Endothelial cell of umbilical vein (primary cell): ENCODE measurements around the gene STK39. TPM values are rescaled to one million over a fixed set of nuclear protein-coding genes. Genes with fewer than 3 reads are reported as not detected.

ENCODE experiments used
- BruUV-seq: library from RNA; stranded (reverse); fragments of 400-500 nt; replicated peaks from 2 replicates; lab custom pipeline; 2021; lab: Mats Ljungman, UMichigan
- CTCF ChIA-PET: fragments of 300-600, 350-600 bp; sonication (Branson Sonifier 250); formaldehyde crosslinking; loops from one replicate; lab custom pipeline; 2021; ENCODE audit warnings: antibody characterized with exemption, inconsistent platforms; lab: Charles Lee
- POLR2A ChIA-PET: fragments of 300-600, 350-600 bp; sonication (Branson Sonifier 250); formaldehyde crosslinking; loops from one replicate; lab custom pipeline; 2021; ENCODE audit warnings: antibody characterized with exemption, inconsistent platforms; lab: Charles Lee
- DNase-seq: peaks from one replicate; pipeline ENCODE4 v3.0.0-alpha.2; 2011; ENCODE audit warnings: low read depth, low spot score
- FAIRE-seq: peaks from 2 replicates; lab custom pipeline; 2011; peaks lifted over from hg19 to GRCh38; lab: Jason Lieb, UNC
- H2AFZ ChIP-seq: 2 replicates; pipeline ENCODE4 v1.6.0; 2012; ENCODE audit warnings: low read depth, low read length, control low read depth, inconsistent platforms
- H3K27ac ChIP-seq: 2 replicates; pipeline ENCODE4 v1.5.1; 2011; ENCODE audit warnings: low read depth, mild to moderate bottlenecking, control low read depth, low read length, moderate library complexity; ENCODE audit not compliant: insufficient read depth
- H3K27me3 ChIP-seq, 2 experiments: 2 replicates each; pipeline versions ENCODE4 v1.6.0 to v1.6.1; 2011; ENCODE audit warnings: low read length in 2 of 2, mixed read lengths in 1 of 2; ENCODE audit not compliant: control insufficient read depth in 2 of 2, insufficient read depth in 2 of 2
- H3K36me3 ChIP-seq, 2 experiments: 2 replicates in 1 of 2; 3 replicates in 1 of 2; pipeline ENCODE4 v1.5.1; 2011; ENCODE audit warnings: low read length in 2 of 2, mild to moderate bottlenecking in 1 of 2, moderate library complexity in 1 of 2; ENCODE audit not compliant: control insufficient read depth in 2 of 2, insufficient read depth in 2 of 2; ENCODE audit errors: extremely low read depth in 1 of 2
- H3K4me1 ChIP-seq: 3 replicates; pipeline ENCODE4 v1.5.1; 2011; ENCODE audit warnings: mild to moderate bottlenecking, low read length; ENCODE audit not compliant: control insufficient read depth, insufficient read depth; ENCODE audit errors: extremely low read depth
- H3K4me2 ChIP-seq: 2 replicates; pipeline ENCODE4 v1.6.1; 2011; ENCODE audit warnings: low read length, control low read depth, mixed read lengths; ENCODE audit not compliant: insufficient read depth
- H3K4me3 ChIP-seq, 3 experiments: fragments of 200-600 bp in 1 of 3; sonication (generic), shearing (Covaris generic) in 1 of 3; replicated peaks in 1 of 3; 2 replicates each; pipeline ENCODE4 v1.5.1; 2011 to 2016; ENCODE audit warnings: control low read depth in 3 of 3, low read length in 3 of 3, mild to moderate bottlenecking in 2 of 3, inconsistent platforms in 1 of 3, low read depth in 1 of 3, moderate library complexity in 1 of 3; ENCODE audit not compliant: insufficient read depth in 1 of 3
- H3K79me2 ChIP-seq: 2 replicates; pipeline ENCODE4 v1.6.0; 2012; ENCODE audit warnings: low read length, inconsistent platforms; ENCODE audit not compliant: control insufficient read depth, insufficient read depth
- H3K9ac ChIP-seq: replicated peaks from 2 replicates; pipeline ENCODE3; 2011; ENCODE audit warnings: low read length, control low read depth; ENCODE audit not compliant: insufficient read depth; ENCODE audit errors: extremely low read depth
- H3K9me1 ChIP-seq: replicated peaks from 3 replicates; pipeline ENCODE4 v1.6.0; 2011; ENCODE audit warnings: mild to moderate bottlenecking, low read length; ENCODE audit not compliant: control insufficient read depth, insufficient read depth; ENCODE audit errors: extremely low read depth
- H3K9me3 ChIP-seq: replicated peaks from 2 replicates; pipeline ENCODE4 v1.5.1; 2012; ENCODE audit warnings: low read length, inconsistent platforms; ENCODE audit not compliant: control insufficient read depth, insufficient read depth
- H4K20me1 ChIP-seq: replicated peaks from 2 replicates; pipeline ENCODE3; 2011; ENCODE audit warnings: mild to moderate bottlenecking, low read length; ENCODE audit not compliant: control insufficient read depth, insufficient read depth; ENCODE audit errors: extremely low read depth
- EZH2 ChIP-seq: IDR thresholded peaks from 2 replicates; pipeline ENCODE4 v1.6.1; 2012; ENCODE audit warnings: borderline replicate concordance, low read depth, mild to moderate bottlenecking, moderate library complexity, low read length, inconsistent platforms; ENCODE audit not compliant: severe bottlenecking
- FOS ChIP-seq: IDR thresholded peaks from 2 replicates; pipeline ENCODE4 v1.6.1; 2011; ENCODE audit warnings: mild to moderate bottlenecking, low read length, moderate library complexity, borderline replicate concordance; ENCODE audit not compliant: insufficient read depth
- GATA2 ChIP-seq: IDR thresholded peaks from 2 replicates; pipeline ENCODE4 v1.7.0; 2011; ENCODE audit warnings: low read depth, mild to moderate bottlenecking, moderate library complexity, mixed read lengths, low read length; ENCODE audit not compliant: insufficient read length, insufficient read depth
- JUN ChIP-seq: IDR thresholded peaks from 2 replicates; pipeline ENCODE4 v1.6.1; 2011; ENCODE audit warnings: borderline replicate concordance, low read depth; ENCODE audit not compliant: insufficient read length, insufficient read depth
- MYC ChIP-seq: IDR thresholded peaks from one replicate; pipeline ENCODE4 v1.6.1; 2011; ENCODE audit warnings: mild to moderate bottlenecking, low read depth, low read length
- POLR2A ChIP-seq: IDR thresholded peaks from 2 replicates; pipeline ENCODE4 v1.6.1; 2012; ENCODE audit warnings: low read depth, mild to moderate bottlenecking, control low read depth, low read length
- POLR2AphosphoS5 ChIP-seq: IDR thresholded peaks from 2 replicates; pipeline ENCODE4 v1.6.1; 2012; ENCODE audit warnings: low read depth, mild to moderate bottlenecking, control low read depth, low read length, moderate library complexity; ENCODE audit not compliant: insufficient read depth
- dilution Hi-C: fragments of 300-500 bp; cut with MboI; formaldehyde crosslinking; loops from one replicate; pipeline ENCODE4 v1.15.0; 2019; ENCODE audit warnings: low sequenced_read_pairs; ENCODE audit not compliant: extremely low pct_ligation_motif_present
- intact Hi-C: fragments of 100-400 bp; cut with micrococcal nuclease; formaldehyde crosslinking; loops from one replicate; pipeline ENCODE4 v1.10.0; 2022
- polyA plus RNA-seq, 4 experiments: library from polyadenylated mRNA; depleted of rRNA in 3 of 4; stranded (reverse) in 3 of 4; unstranded in 1 of 4; fragments of >200 nt; gene quantifications; 2 replicates each; pipeline versions ENCODE4 v1.2.1 to v1.2.3, GENCODE V29; 2011 to 2012; ENCODE audit warnings: missing spikeins in 1 of 4
- total RNA-seq: library from RNA; stranded (reverse); gene quantifications from 2 replicates; pipeline ENCODE4 v1.2.3, GENCODE V29; 2021
- TF ChIP-seq, protein P1 (sequence below), 2 donors: IDR thresholded peaks; 1 replicate in 1 of 2; 2 replicates in 1 of 2; pipeline ENCODE4 v1.5.1; 2011; ENCODE audit warnings: low read length in 2 of 2, mild to moderate bottlenecking in 2 of 2, moderate library complexity in 2 of 2, control low read depth in 1 of 2, inconsistent platforms in 1 of 2, low read depth in 1 of 2; ENCODE audit not compliant: insufficient read depth in 1 of 2; ENCODE audit errors: extremely low read depth in 1 of 2
- TF ChIP-seq, protein P2 (sequence below): IDR thresholded peaks from 2 replicates; pipeline ENCODE4 v1.6.1; 2011; ENCODE audit not compliant: insufficient read depth, insufficient read length

STK39 gene
- total and polyA plus RNA-seq, 2 donors (not counting 3 experiments of a cell fraction or from before 2014, with no cell fraction given), result 4.6 to 13.1 TPM

DNA sequence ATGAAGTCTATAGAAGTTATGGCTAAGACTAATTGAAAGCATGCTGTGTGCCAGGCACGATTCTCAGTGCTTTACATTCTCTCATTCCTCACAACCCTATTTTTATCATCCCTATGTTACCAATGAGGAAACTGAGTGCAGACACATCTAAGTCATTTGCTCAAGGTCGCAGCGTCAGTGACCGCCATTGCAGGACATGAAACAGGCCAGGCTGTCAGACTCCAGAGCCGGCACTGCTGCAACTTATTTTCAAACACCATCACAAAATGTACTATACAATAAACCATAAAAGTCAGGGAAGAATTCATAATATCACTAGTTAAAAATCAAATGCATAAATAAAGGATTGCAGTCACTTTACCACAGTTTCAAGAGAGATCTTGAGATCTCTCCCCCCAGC, 5.6 kb downstream of the STK39 start:
- no peaks in the 10 kb centered on the region for H4K20me1 ChIP-seq
- H3K27me3 ChIP-seq, result no peaks in the 10 kb centered on the region
- no peak overlapping the region for H3K9ac ChIP-seq
- H3K36me3 ChIP-seq, result no peaks in the 10 kb centered on the region
- no peak overlapping the region for H3K27ac ChIP-seq
- no peaks in the 10 kb centered on the region for H3K9me1 ChIP-seq
- no peak overlapping the region for H3K4me2 ChIP-seq
- H2AFZ ChIP-seq, result no peak overlapping the region
- no peaks in the 10 kb centered on the region for H3K9me3 ChIP-seq
- peaks cover 43% of the 10 kb centered on the region for H3K79me2 ChIP-seq
- peaks cover 23% of the 10 kb centered on the region for H3K4me1 ChIP-seq
- no peak for FAIRE-seq
- intact Hi-C loops (no loop called here), dilution Hi-C loops (no loop called here)
- ChIA-PET POLR2A (no interaction called here), CTCF (no interaction called here)
- DNase-seq, result no peak
- no peak for TF ChIP-seq GATA2
- TF ChIP-seq FOS, result no peak
- no peak for TF ChIP-seq MYC
- TF ChIP-seq, protein P1, sequence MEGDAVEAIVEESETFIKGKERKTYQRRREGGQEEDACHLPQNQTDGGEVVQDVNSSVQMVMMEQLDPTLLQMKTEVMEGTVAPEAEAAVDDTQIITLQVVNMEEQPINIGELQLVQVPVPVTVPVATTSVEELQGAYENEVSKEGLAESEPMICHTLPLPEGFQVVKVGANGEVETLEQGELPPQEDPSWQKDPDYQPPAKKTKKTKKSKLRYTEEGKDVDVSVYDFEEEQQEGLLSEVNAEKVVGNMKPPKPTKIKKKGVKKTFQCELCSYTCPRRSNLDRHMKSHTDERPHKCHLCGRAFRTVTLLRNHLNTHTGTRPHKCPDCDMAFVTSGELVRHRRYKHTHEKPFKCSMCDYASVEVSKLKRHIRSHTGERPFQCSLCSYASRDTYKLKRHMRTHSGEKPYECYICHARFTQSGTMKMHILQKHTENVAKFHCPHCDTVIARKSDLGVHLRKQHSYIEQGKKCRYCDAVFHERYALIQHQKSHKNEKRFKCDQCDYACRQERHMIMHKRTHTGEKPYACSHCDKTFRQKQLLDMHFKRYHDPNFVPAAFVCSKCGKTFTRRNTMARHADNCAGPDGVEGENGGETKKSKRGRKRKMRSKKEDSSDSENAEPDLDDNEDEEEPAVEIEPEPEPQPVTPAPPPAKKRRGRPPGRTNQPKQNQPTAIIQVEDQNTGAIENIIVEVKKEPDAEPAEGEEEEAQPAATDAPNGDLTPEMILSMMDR (IDR thresholded peaks at IDR 0.05; ENCODE audit: extremely low read depth in 1 of 2, insufficient read depth in 1 of 2, low read depth in 1 of 2, low read length in 2 of 2), result no peak
- BruUV-seq, result no TSS peak
- no peak overlapping the region for H3K4me3 ChIP-seq

DNA sequence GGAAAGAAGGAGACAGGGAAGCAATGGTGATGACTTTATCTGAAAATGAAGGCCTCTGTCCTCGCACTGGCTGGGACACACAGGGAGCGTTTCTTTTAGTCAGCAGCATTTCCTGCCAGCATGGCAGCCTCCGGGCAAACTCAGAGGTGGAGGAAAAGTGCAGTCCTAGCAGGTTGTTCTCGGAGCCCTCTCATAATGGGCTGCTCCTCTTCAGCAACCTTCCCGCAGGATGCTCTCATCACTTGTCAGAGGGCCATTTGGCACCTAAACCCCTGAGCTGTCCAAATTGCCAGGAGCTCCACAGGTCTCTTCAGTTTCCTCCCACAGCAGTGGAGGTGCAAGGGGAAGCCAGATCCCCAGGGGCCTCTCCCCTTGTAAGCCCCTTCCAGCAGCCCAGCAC, 6.2 kb downstream of the STK39 start:
- POLR2A ChIA-PET, result no interaction called here
- no peaks in the 10 kb centered on the region for H3K27me3 ChIP-seq
- no peak overlapping the region for H3K4me2 ChIP-seq
- no peak for DNase-seq
- no peak for FAIRE-seq
- intact Hi-C loops (no loop called here), dilution Hi-C loops (no loop called here)
- no peak overlapping the region for H2AFZ ChIP-seq
- BruUV-seq, result no TSS peak
- peaks cover 21% of the 10 kb centered on the region for H3K4me1 ChIP-seq
- no peaks in the 10 kb centered on the region for H3K36me3 ChIP-seq
- H3K9me1 ChIP-seq, result no peaks in the 10 kb centered on the region
- CTCF ChIA-PET, result no interaction called here
- no peak overlapping the region for H3K9ac ChIP-seq
- H3K27ac ChIP-seq, result no peak overlapping the region
- peaks cover 39% of the 10 kb centered on the region for H3K79me2 ChIP-seq
- H4K20me1 ChIP-seq, result no peaks in the 10 kb centered on the region
- TF ChIP-seq POLR2A (no peak), GATA2 (no peak), POLR2AphosphoS5 (no peak), MYC (no peak), FOS (no peak), JUN (no peak), EZH2 (no peak)
- TF ChIP-seq, protein P2, sequence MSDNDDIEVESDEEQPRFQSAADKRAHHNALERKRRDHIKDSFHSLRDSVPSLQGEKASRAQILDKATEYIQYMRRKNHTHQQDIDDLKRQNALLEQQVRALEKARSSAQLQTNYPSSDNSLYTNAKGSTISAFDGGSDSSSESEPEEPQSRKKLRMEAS, result no peak
- TF ChIP-seq, protein P1 (IDR thresholded peaks at IDR 0.05; ENCODE audit: extremely low read depth in 1 of 2, insufficient read depth in 1 of 2, low read depth in 1 of 2, low read length in 2 of 2), result no peak
- no peaks in the 10 kb centered on the region for H3K9me3 ChIP-seq
- H3K4me3 ChIP-seq, result no peak overlapping the region
